ENCODE measurements around the gene TBC1D22B. TPM values are rescaled to one million over a fixed set of nuclear protein-coding genes. Genes with fewer than 3 reads are reported as not detected.

Gene TBC1D22B
- polyA plus RNA-seq, 1 experiment, result 9.8 TPM

DNA sequence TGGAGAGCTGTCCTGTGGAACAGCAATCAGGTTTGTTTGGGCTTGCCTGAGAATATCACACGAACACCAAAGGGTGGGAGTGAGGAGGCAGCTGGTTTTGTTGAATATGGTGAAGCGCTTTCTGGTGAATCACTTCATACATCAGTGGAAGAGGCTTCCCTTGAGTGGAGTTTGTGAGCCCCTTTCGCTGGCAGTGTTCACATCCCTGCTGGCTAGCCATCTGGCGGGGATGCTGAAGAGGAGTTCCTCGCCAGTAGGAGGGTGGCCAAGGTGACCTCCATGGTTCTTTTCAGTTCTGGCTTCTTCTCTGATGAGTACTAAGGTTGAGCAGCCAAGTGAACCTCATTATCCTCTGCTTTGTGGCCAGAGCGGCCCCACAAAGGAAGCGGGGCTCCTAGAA lies 58.5 kb downstream of the TBC1D22B start:
- H3K4me3 ChIP-seq (ENCODE audit: low read depth, low read length), result no peak overlapping the region
- no peaks in the 10 kb centered on the region for H3K9me3 ChIP-seq (ENCODE audit: control insufficient read depth, insufficient read depth, low read length)
- no peaks in the 10 kb centered on the region for H3K27me3 ChIP-seq (ENCODE audit: control insufficient read depth, insufficient read depth, low read length)
- DNase-seq (ENCODE audit: low read depth, low spot score), result no peak
- H3K27ac ChIP-seq (ENCODE audit: low read depth, low read length), result no peak overlapping the region
- ChIA-PET POLR2A (no interaction called here), CTCF (interaction anchor here (1.3 to 4.3 kb wide), 4 partner anchors 10 to 376 kb away, joined by 3 to 34 read pairs (median 6); no protein-coding TSS in a partner anchor)
- TF ChIP-seq CTCF (IDR thresholded peaks at IDR 0.05; ENCODE audit: low read depth, low read length), result no peak

DNA sequence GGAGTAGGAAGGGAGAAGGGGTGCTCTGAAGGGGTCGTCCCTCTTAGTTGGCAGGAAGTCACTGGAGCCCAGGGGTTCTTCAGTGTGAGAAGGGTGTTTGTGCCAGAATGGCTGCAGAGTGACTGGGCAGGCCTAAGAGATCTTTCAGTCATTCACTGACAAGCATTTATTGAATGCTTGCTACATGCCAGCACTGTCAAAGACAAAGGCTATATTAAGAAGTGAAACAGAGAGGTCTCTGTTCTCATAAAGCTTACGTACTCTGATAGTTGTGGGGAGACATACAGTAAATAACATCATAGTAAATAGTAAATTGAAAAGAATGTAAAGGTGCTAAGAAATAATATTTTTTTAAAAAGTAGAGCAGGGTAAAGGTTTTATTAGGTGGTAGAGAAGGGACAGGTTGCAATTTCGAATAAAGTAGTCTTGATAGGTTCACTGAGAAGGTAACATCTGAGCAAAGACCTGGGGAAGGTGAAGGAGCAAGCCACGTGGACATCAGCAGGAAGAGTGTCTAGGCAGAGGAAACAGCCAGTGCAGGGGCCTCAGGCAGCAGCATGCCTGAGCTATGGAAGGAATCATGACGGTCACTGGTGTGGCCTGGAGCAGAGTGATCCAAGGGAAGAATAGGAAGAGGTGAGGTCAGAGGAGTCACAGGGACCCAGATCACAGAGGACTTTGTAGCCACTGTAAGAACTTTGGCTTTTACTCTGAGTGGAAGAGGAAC lies 59.9 kb downstream of the TBC1D22B start:
- no peak for DNase-seq (ENCODE audit: low read depth, low spot score)
- no peak for TF ChIP-seq CTCF (IDR thresholded peaks at IDR 0.05; ENCODE audit: low read depth, low read length)
- no peaks in the 10 kb centered on the region for H3K9me3 ChIP-seq (ENCODE audit: control insufficient read depth, insufficient read depth, low read length)
- H3K4me3 ChIP-seq (ENCODE audit: low read depth, low read length), result no peak overlapping the region
- ChIA-PET CTCF (interaction anchor here (4.3 kb wide), 1 partner anchor 8 kb away, joined by 34 read pairs; no protein-coding TSS in a partner anchor), POLR2A (no interaction called here)
- no peaks in the 10 kb centered on the region for H3K27me3 ChIP-seq (ENCODE audit: control insufficient read depth, insufficient read depth, low read length)
- no peak overlapping the region for H3K27ac ChIP-seq (ENCODE audit: low read depth, low read length)

DNA sequence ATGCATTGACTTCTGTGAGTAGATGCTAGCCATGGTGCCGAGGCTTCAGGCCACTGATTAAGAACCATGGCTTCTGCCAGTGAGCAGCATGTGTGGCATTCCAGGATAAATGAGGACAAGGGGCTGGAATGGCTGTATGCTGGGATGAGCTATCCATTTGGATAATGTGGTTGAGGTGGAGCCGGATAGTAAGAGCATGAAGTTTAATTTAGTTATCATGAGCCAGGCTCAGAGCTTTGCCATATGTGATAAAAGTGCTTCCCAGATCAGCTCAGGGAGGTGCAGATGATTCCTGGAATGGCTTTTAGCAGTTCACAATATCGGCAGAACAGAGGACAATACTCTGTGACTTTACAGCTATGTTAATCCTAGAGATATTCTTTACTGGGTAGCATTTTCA lies 61.6 kb downstream of the TBC1D22B start:
- TF ChIP-seq CTCF (IDR thresholded peaks at IDR 0.05; ENCODE audit: low read depth, low read length), result no peak
- CTCF ChIA-PET, result interaction anchor here (1.0 kb wide), 1 partner anchor 15 kb away, joined by 6 read pairs; no protein-coding TSS in a partner anchor
- no peak overlapping the region for H3K27ac ChIP-seq (ENCODE audit: low read depth, low read length)

DNA sequence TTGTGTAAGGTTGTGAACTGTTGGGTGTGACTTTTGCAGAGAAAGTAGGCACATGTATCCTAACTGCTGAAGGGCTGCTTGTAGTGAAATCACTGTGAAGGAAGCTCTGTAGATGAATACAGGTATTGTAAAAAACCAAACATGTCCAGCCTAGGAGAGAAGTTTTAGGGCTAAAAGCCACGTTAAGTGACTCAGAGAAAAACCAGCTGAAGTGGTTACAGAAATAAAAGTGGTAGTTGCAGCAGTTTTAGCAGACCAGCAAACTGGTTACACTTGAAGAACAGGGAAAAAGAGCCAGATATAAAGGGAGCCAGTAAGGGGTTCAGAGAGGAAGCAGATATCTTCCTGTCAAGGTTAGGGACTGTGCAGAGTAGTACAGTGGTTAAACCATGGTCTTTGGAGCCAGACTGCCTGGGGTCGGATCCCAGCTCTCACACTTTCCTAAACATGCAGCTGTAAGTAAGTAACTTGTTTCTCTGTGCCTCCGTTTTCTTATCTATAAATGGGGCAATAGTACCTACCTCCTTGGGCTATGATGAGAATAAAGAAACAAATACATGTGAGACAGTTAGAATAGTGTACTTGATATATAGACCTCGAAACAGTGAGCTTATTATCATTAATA lies 62.4 kb downstream of the TBC1D22B start:
- Histone ChIP-seq H3K4me3 (ENCODE audit: low read depth, low read length) (no peak overlapping the region), H3K27me3 (ENCODE audit: control insufficient read depth, insufficient read depth, low read length) (no peaks in the 10 kb centered on the region), H3K27ac (ENCODE audit: low read depth, low read length) (no peak overlapping the region), H3K9me3 (ENCODE audit: control insufficient read depth, insufficient read depth, low read length) (no peaks in the 10 kb centered on the region)
- POLR2A ChIA-PET, result no interaction called here
- no peak for TF ChIP-seq CTCF (IDR thresholded peaks at IDR 0.05; ENCODE audit: low read depth, low read length)
- no peak for DNase-seq (ENCODE audit: low read depth, low spot score)
- CTCF ChIA-PET, result no interaction called here

More for the DNA sequence above, 61.6 kb downstream of the TBC1D22B start:
- no peaks in the 10 kb centered on the region for H3K9me3 ChIP-seq (ENCODE audit: control insufficient read depth, insufficient read depth, low read length)
- POLR2A ChIA-PET, result no interaction called here
- no peaks in the 10 kb centered on the region for H3K27me3 ChIP-seq (ENCODE audit: control insufficient read depth, insufficient read depth, low read length)
- no peak overlapping the region for H3K4me3 ChIP-seq (ENCODE audit: low read depth, low read length)
- no peak for DNase-seq (ENCODE audit: low read depth, low spot score)

GRCh38 chr6:37320646-37321045 lies 63.1 kb downstream of the TBC1D22B start:
- TF ChIP-seq CTCF (IDR thresholded peaks at IDR 0.05; ENCODE audit: low read depth, low read length), result no peak
- Histone ChIP-seq H3K27ac (ENCODE audit: low read depth, low read length) (no peak overlapping the region), H3K27me3 (ENCODE audit: control insufficient read depth, insufficient read depth, low read length) (no peaks in the 10 kb centered on the region), H3K4me3 (ENCODE audit: low read depth, low read length) (no peak overlapping the region), H3K9me3 (ENCODE audit: control insufficient read depth, insufficient read depth, low read length) (no peaks in the 10 kb centered on the region)
- no peak for DNase-seq (ENCODE audit: low read depth, low spot score)
- ChIA-PET CTCF (interaction anchor here (0.6 kb wide), 1 partner anchor 60 kb away, joined by 6 read pairs; no protein-coding TSS in a partner anchor), POLR2A (no interaction called here)
